CD4-positive, alpha-beta T cell treated with Interleukin-17A for 1 hour (primary cell): Measurements from ENCODE around the gene HSD3B2.
"Not testable (repeated sequence)": the region's sequence is repeated elsewhere in the genome, so short reads cannot be mapped to it uniquely, and the experiment has no call there.

Experiments used
- DNase-seq: peaks from one replicate; pipeline ENCODE4 v3.0.0-alpha.2; 2020

The HSD3B2 gene

DNA sequence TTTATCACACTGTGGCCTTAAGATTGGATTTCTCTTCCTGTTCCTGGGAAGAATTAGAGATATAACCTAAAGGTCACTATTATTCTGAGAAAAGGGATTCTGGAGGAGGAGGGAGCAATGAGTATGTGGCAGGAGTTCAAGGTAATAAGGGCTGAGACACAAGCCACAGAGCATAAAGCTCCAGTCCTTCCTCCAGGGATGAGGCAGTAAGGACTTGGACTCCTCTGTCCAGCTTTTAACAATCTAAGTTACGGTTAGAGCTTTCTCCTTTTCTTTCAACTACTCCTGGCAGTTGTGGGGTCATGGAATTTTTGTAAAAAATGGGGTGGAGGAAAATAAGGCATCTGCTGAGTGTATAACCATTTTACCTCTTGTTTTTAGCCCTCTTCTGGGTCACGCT, at the start of gene HSD3B2:
HSD3B2 (plus strand) TSS at position 201 of the 400 bp plus-strand sequence. CDS start 270 bp downstream, outside the sequence.
- no peak for DNase-seq

DNA sequence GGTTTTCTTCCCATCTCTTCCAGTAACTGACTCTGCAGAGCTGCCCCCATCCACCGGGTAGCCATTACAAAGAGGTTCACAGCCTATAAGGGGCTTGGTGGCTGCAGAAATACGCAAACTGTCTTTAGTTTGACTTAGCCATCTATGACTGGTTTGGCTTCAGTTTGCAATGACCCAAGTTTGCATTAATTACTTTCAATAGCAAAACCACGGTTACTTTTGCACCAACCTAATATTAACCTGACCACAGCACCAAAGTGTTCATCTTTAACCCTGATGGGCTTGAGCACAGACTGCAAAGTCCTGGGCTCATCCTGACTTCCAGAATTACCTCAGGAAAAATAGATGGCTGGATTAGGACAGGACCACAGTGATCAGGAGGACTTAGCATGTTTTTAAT, 48.5 kb upstream of the HSD3B2 start:
- DNase-seq = no peak

GRCh38 chr1:119367432-119368124, 47.4 kb upstream of the HSD3B2 start:
- DNase-seq = no peak

DNA sequence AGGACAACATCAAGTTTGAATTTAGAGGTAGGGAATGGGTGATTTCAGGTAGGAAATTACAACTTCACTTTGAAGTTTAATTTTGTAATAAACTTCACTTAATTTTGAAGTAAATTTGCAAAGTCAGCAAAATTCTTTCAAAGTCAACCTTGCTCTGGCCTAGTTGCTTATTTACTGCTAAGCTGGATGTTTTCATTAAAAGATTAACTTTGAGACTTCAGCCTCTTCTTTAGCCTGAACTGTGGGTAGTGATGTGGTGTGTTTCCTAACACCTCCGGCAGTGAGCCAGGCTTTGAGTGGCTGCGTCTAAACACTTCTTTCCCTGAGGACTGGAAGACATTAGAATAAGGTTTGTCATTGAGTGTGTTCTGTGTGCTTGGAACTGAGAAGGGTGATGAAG, 46.4 kb upstream of the HSD3B2 start, which contains the start of gene HAO2:
HAO2 (plus strand) TSS at position 232 of the 400 bp plus-strand sequence. CDS start 12,301 bp downstream, outside the sequence.
- no peak for DNase-seq

GRCh38 chr1:119370748-119371147, 44.2 kb upstream of the HSD3B2 start:
- no peak for DNase-seq

DNA sequence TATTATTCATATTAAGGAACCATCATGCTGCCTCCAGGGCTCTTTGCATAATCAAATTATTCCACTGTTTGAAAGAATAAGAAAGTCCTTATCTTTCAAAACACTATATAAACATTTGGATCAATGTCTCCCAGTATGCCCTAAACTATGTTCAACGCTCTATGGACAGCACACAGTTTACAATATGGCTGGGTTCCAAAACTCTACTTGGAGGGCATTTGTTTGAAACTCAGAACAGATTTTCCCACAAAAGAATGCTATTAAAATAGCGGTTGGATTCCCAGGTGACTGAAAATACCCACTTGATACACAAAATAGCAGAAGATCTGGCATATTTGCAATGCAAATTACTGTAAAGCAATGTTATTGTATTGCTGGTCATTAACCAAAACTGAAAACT, 43.1 kb upstream of the HSD3B2 start:
- DNase-seq = no peak

GRCh38 chr1:119372503-119373086, 42.4 kb upstream of the HSD3B2 start:
- no peak for DNase-seq

GRCh38 chr1:119373465-119373864, 41.5 kb upstream of the HSD3B2 start:
- DNase-seq = no peak

- DNase-seq = no peak
Observed at GRCh38 chr1:119374208-119374874, 40.6 kb upstream of the HSD3B2 start.

DNA sequence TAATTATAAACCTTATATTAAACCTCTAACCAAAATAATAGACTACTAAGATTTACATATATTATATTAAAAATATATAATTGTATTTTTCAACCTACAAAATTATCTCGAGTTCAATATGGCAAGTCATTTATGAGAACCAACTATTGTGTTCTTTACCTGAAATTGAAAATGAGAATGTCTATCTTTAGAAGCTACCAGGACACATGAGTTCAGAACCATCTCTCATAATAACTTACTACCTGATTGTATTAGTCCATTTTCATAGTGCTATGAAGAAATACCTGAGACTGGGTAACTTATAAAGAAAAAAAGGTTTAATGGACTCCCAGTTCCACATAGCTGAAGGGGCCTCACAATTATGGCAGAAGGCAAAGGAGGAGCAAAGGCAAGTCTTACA, 39.6 kb upstream of the HSD3B2 start:
- DNase-seq = no peak

DNA sequence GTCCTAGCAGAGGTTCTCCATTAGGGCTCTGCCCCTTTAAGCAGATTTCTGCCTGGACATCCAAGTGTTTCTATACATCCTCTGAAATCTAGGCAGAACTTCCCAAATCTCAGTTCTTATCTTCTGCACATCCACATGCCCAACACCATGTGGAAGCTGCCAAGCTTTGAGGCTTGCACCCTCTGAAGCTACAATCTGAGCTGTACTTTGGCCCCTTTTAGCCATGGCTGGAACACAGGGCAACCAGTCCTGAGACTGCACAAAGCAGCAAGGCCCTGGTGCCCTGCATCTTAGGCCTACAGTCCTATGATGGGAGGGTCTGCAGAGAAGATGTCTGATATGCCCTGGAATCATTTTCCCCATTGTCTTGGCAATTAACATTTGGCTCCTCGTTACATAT, 38.4 kb upstream of the HSD3B2 start:
- no peak for DNase-seq

GRCh38 chr1:119377594-119377993, 37.4 kb upstream of the HSD3B2 start:
- DNase-seq = not testable (repeated sequence)

DNA sequence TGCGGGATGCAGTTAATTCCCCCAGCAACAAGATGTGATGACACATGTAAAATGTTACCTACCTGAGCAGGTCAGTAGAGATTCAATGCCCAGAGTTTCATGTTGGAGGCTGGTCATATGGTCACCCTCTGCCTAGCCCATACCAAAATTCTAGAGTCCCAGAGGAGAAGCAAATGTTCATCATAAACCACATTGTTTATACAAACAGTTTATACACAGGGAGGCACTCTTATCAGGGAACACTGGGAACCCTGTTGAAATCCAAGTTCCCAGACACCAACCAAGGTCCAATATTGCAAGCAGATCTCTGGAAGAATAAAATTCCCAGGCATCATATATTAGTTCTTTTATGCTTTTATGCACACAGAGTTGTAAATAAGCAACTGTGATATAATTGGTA, 35.8 kb upstream of the HSD3B2 start:
- DNase-seq = no peak

- DNase-seq = no peak
Observed at GRCh38 chr1:119380304-119380703, 34.6 kb upstream of the HSD3B2 start.

DNA sequence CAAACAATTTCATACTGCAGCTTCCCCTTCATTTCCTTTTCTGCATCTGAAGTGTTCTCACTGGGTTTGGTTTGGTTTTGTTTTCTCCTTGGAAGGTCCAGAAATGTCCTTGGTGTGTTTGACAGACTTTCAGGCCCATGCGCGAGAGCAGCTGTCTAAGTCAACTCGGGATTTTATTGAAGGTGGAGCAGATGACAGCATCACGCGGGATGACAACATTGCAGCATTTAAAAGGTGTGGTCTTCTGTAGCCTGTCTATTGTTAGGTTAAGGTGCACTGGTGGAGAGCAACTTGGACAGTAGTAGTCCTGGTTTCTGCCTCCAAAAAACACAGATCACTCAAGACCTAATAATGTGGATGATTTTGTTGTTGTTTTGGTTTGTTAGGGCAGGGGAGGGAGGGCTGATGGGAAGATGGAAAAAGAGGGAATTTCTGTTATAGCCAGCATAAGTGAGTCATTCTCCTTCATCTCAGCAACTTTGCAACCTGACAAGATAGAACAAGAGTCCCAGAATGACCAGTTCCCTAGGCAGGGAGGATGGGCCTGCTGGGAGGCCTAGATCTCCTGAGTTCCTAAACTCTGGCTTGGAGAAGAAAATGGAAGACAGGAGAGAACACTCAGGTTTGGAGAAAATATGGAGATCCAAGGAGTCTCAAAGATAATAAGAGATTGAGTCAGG, 33.8 kb upstream of the HSD3B2 start:
- no peak for DNase-seq

GRCh38 chr1:119384591-119384990, 30.4 kb upstream of the HSD3B2 start:
- no peak for DNase-seq

DNA sequence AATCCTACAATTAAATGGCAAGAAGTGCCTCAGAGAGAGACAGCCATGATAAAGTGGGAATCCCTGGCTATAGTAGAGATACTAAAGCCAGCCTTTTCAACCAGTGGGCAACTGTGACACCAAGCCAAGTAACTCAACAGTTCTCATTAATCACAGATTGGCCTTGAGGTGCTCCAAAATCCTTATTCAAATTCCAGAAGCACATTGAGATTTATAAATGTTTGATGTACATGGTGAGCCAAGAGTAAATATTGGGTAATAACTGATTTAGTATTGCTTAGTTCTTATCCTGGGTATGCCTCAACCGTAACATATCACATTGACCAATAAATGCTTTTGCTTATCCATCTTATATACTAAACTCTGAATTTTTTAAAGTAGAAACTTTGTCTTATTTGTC, 29.3 kb upstream of the HSD3B2 start:
- DNase-seq = no peak

DNA sequence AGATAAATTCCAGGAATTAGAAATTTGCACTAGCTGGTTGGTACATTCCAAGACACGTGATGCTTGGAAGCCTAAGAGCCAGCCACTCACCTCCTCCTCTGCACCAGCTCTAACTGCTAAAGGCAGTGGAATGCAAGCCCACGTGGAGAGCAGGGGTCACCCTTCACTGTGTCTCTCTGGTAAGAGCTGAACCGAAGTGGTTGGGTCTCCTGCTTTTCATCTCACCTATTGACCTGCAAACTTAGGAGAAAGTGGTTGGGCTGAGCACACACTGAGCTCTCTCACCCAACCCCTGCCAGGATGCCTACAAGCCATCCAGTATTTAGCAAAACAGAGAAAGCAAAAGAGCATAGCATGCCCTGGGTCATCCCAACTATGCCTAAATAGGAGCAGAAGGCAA, 27.1 kb upstream of the HSD3B2 start:
- no peak for DNase-seq

DNA sequence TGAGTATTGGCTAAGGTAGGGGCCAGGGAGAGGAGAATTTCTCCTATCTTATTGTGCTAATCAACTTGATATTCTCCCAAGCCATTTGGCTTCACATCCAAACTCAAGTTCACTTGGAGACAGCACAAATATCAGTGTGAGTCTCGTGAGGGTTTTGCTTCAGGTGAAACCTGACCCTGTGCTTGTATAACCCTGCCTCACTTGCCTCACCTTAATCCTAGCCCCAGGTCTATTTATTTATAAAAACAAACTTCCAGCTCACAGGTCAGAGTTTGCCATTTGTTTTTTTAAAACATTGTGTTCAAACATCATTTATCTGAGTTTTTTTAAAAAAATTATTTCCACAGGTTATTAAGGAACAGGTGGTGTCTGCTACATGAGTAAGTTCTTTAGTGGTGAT, 26.5 kb upstream of the HSD3B2 start:
- DNase-seq = no peak

- no peak for DNase-seq
Observed at GRCh38 chr1:119390526-119390925, 24.4 kb upstream of the HSD3B2 start.

- no peak for DNase-seq
Observed at GRCh38 chr1:119391749-119392148, 23.2 kb upstream of the HSD3B2 start.

DNA sequence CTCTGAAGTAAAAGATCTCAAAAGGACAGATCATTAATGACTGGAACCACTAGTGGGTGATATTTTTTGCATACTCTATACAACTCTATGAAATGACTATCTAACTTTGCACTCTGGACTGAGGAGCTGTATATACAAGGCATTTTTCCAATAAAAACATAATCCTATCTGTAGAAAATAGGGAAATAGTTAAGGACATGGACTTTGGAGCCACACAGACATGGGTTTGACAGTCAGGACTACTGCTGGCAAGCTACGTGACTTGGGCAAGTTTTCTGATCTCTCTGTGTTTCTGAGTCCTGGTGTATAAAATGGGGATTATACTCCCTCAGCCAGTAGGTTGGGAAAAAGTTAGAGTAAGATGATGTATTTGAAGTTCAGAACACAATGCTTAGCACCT, 20.9 kb upstream of the HSD3B2 start:
- no peak for DNase-seq

DNA sequence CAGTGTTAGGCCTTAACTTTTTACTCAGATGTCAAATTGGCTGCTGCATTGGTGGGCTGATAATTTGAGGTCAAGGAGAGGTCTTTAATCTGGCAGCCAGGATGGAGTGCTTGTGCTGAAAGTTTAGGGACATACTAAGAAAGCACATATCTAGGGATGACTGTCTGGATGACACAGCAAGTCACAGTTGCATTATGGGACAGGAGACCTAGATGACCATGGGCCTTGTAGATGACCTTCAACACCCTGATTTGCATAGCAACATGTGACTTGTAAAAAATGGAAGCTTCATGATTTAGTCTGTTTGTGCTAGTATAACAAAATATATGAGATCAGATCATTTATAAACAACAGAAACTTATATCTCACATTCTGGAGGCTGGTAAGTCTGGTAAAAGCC, 18.0 kb upstream of the HSD3B2 start:
- DNase-seq = no peak

DNA sequence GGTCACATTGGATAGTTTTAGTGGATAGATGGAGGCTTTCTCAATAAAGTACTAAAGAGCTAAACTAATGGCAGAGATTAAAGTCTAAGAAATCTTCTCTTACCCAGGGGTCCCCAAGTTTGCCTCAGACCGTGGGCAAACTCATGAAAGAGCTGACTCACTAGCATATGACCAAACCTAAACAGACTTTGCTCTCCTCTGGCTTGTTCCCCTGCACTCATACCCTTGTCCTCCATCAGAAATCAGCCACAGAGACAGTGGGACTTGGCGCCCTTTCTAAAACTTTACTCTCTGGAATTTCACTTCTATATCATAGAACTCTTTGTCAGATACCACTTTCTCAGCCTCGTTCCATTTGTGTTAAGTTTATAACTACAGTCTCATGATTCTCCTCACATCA, 17.0 kb upstream of the HSD3B2 start:
- DNase-seq = no peak
